Stimulated activated CD4-positive, alpha-beta T cell treated with anti-CD3 and anti-CD28 coated beads, Interleukin-1b, Interleukin-23, amount 100 ng/mL, for 1 hour (primary cell): ENCODE results near the gene MEMO1.
"Not testable (repeated sequence)": the region's sequence is repeated elsewhere in the genome, so short reads cannot be mapped to it uniquely, and the experiment has no call there.

Experiments used
- DNase-seq, 2 donors: peaks; one replicate each; pipeline ENCODE4 v3.0.0-alpha.2; 2020; ENCODE audit warnings: low read depth in 2 of 2

The MEMO1 gene

GRCh38 chr2:31957354-31958139, 53.3 kb downstream of the MEMO1 start:
- no peak for DNase-seq

GRCh38 chr2:31956934-31957333, 53.9 kb downstream of the MEMO1 start:
- not testable (repeated sequence) for DNase-seq

- DNase-seq = no peak
Measured at GRCh38 chr2:31956312-31956711, 54.5 kb downstream of the MEMO1 start.

GRCh38 chr2:31953095-31953494, 57.7 kb downstream of the MEMO1 start:
- not testable (repeated sequence) for DNase-seq

GRCh38 chr2:31950946-31951562, 59.8 kb downstream of the MEMO1 start:
- DNase-seq = no peak

GRCh38 chr2:31947871-31948270, 62.9 kb downstream of the MEMO1 start:
- no peak for DNase-seq

GRCh38 chr2:31946838-31947237, 64.0 kb downstream of the MEMO1 start:
- no peak for DNase-seq

GRCh38 chr2:31945572-31945935, 65.3 kb downstream of the MEMO1 start:
- no peak for DNase-seq

GRCh38 chr2:31944828-31945571, 65.8 kb downstream of the MEMO1 start:
- no peak for DNase-seq

- DNase-seq = no peak
Measured at GRCh38 chr2:31943636-31944225, 67.1 kb downstream of the MEMO1 start.

- DNase-seq = no peak
Measured at GRCh38 chr2:31940920-31941319, 69.9 kb downstream of the MEMO1 start.

GRCh38 chr2:31937741-31938140, 73.1 kb downstream of the MEMO1 start:
- no peak for DNase-seq

GRCh38 chr2:31935370-31935769, 75.4 kb downstream of the MEMO1 start:
- no peak for DNase-seq

GRCh38 chr2:31933066-31933465, 77.7 kb downstream of the MEMO1 start:
- DNase-seq = no peak

- DNase-seq = no peak
Measured at GRCh38 chr2:31932589-31932988, 78.2 kb downstream of the MEMO1 start.

- no peak for DNase-seq
Measured at GRCh38 chr2:31931916-31932315, 78.9 kb downstream of the MEMO1 start.

- DNase-seq = no peak
Measured at GRCh38 chr2:31925517-31925916, 85.3 kb downstream of the MEMO1 start.

- no peak for DNase-seq
Measured at GRCh38 chr2:31923662-31924061, 87.1 kb downstream of the MEMO1 start.

GRCh38 chr2:31922542-31923408, 88.0 kb downstream of the MEMO1 start:
- DNase-seq = no peak

GRCh38 chr2:31920962-31921361, 89.8 kb downstream of the MEMO1 start:
- no peak for DNase-seq

GRCh38 chr2:31919499-31919898, 91.3 kb downstream of the MEMO1 start:
- DNase-seq = no peak
